Gastrocnemius medialis (tissue), 4 donors: ENCODE measurements around the gene TUBGCP3. TPM values are rescaled to one million over a fixed set of nuclear protein-coding genes. Genes with fewer than 3 reads are reported as not detected.
"Not testable (repeated sequence)": the region's sequence is repeated elsewhere in the genome, so short reads cannot be mapped to it uniquely, and the experiment has no call there.

Experiments used
- ATAC-seq, 2 donors: fragments of 150-250 bp; one replicate each; pipeline ENCODE4 v1.9.1; 2016
- DNase-seq, 2 donors: peaks; one replicate each; pipeline ENCODE4 v3.0.0-alpha.2; 2019
- H3K27ac ChIP-seq, 4 donors: fragments of 200-600 bp; sonication (generic); 1 replicate in 1 of 4; 2 replicates in 3 of 4; pipeline ENCODE4 v1.5.1; 2016 to 2018; ENCODE audit warnings: mild to moderate bottlenecking in 2 of 4, moderate library complexity in 1 of 4
- H3K27me3 ChIP-seq, 3 donors: fragments of 200-600 bp; sonication (generic) in 2 of 3; 1 replicate in 1 of 3; 2 replicates in 2 of 3; pipeline versions ENCODE4 v1.5.1 to v1.6.0; 2016 to 2019; ENCODE audit warnings: mild to moderate bottlenecking in 1 of 3, moderate library complexity in 1 of 3
- H3K36me3 ChIP-seq, 2 donors: fragments of 200-600 bp; sonication (generic) in 1 of 2; one replicate each; pipeline ENCODE4 v1.5.1; 2017 to 2018
- H3K4me1 ChIP-seq, 2 donors: fragments of 200-600 bp; sonication (generic) in 1 of 2; one replicate each; pipeline ENCODE4 v1.5.1; 2016 to 2017; ENCODE audit warnings: mild to moderate bottlenecking in 2 of 2
- H3K4me3 ChIP-seq, 4 donors: fragments of 200-600 bp; sonication (generic) in 3 of 4; 1 replicate in 1 of 4; 2 replicates in 3 of 4; pipeline ENCODE4 v1.5.1; 2016 to 2019; ENCODE audit warnings: mild to moderate bottlenecking in 2 of 4
- H3K9me3 ChIP-seq, 3 donors: fragments of 200-600 bp; sonication (generic) in 2 of 3; 1 replicate in 1 of 3; 2 replicates in 2 of 3; pipeline ENCODE4 v1.5.1; 2016 to 2019
- POLR2A ChIP-seq, 2 donors: fragments of 450-650 bp; IDR thresholded peaks; one replicate each; pipeline ENCODE4 v1.6.1; 2017; ENCODE audit warnings: antibody characterized with exemption in 2 of 2, mild to moderate bottlenecking in 2 of 2, moderate library complexity in 2 of 2
- in situ Hi-C, 4 donors: fragments of 200-750 bp; cut with MboI; loops; one replicate each; pipeline versions ENCODE4 v1.15.0 to v1.8.0; 2017; ENCODE audit warnings: low sequenced_read_pairs in 4 of 4
- intact Hi-C: fragments of 100-400 bp; cut with DNase I; formaldehyde crosslinking; loops from one replicate; pipeline ENCODE4 v1.15.1; 2023; ENCODE audit warnings: low total_unique reads
- total RNA-seq, 4 donors: library from RNA; depleted of rRNA; stranded (reverse); fragments of >200 nt; gene quantifications; one replicate each; pipeline versions ENCODE4 v1.1.0 to v1.2.3, GENCODE V29; 2016
- TF ChIP-seq, protein P1 (sequence below), 5 experiments: fragments of 450-650 bp in 3 of 5; fragments of 200-600 bp in 2 of 5; sonication (generic) in 2 of 5; IDR thresholded peaks in 4 of 5; conservative IDR thresholded peaks in 1 of 5; 1 replicate in 4 of 5; 2 replicates in 1 of 5; pipeline ENCODE4 v1.5.1; 2016 to 2019; ENCODE audit warnings: antibody characterized with exemption in 5 of 5, mild to moderate bottlenecking in 3 of 5, moderate library complexity in 3 of 5

Gene TUBGCP3
- total RNA-seq, 4 donors from 2014 or later: 10.0 to 14.3 (median 11.0) TPM

DNA sequence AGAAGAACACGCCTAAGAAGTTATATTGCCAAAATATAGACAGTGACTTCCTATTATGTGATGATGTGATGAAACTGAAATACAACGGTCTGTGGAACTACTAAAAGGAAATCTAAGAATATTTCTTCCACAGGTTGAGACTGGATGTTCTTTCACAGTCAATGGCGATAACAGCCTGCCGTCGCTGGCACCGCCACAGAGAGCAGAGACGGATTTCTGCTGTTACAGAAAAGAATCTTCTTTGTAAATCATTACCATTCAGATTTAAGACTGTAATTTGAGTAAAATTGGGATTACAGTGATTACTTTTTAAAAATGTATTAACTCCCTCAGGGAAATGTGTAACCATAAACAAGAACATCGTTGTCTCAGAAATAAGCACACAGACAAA is 100.8 kb downstream of the TUBGCP3 start:
- peaks cover 0 to 30% of the 10 kb centered on the region in 2 donors for H3K36me3 ChIP-seq
- intact Hi-C loops: no loop called here
- ATAC-seq (no peak), DNase-seq (no peak)
- no peaks in the 10 kb centered on the region for H3K9me3 ChIP-seq
- H3K27ac ChIP-seq: no peak overlapping the region
- in situ Hi-C loops: no loop called here
- no peak overlapping the region for H3K4me3 ChIP-seq
- TF ChIP-seq POLR2A (IDR thresholded peaks at IDR 0.05): no peak
- TF ChIP-seq, protein P1, sequence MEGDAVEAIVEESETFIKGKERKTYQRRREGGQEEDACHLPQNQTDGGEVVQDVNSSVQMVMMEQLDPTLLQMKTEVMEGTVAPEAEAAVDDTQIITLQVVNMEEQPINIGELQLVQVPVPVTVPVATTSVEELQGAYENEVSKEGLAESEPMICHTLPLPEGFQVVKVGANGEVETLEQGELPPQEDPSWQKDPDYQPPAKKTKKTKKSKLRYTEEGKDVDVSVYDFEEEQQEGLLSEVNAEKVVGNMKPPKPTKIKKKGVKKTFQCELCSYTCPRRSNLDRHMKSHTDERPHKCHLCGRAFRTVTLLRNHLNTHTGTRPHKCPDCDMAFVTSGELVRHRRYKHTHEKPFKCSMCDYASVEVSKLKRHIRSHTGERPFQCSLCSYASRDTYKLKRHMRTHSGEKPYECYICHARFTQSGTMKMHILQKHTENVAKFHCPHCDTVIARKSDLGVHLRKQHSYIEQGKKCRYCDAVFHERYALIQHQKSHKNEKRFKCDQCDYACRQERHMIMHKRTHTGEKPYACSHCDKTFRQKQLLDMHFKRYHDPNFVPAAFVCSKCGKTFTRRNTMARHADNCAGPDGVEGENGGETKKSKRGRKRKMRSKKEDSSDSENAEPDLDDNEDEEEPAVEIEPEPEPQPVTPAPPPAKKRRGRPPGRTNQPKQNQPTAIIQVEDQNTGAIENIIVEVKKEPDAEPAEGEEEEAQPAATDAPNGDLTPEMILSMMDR (IDR thresholded peaks at IDR 0.05 in 4 of 5, conservative IDR thresholded peaks at IDR 0.05 in 1 of 5): no peak
- H3K4me1 ChIP-seq: no peaks in the 10 kb centered on the region
- no peaks in the 10 kb centered on the region for H3K27me3 ChIP-seq

DNA sequence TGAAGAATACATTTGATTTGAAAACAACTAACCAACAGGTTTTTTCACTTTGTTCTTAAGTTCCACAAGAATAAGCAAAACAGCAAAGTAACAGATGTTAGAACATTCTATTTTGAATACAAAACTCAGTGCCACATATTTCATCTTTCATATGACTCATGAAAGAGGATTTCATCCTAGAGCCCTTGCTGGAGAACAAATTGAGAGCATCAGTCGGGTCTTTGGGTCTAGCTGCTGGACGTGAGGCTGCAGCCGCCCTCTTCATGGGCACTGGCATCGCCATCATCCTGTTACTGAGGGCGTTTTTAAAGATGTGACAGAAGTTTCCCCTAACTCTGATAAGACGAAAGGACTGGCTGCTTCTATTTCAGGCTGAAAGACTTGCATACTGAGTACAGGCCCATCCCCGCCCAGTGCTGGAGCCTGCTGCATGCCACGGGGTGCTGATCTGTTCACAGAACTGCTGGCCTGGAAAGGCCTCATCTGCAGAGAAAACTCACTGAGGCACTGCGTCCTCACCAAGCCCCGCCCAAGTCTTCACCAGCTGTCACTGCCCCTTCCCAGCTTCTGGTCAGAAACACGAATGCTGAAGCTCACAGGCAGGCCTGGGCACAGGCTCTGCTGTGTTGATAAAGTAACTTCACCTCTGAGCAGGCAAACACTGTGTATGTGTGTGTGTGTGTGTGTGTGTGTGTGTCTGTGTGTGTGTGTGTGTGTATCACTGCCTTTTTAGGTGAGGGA is 101.4 kb downstream of the TUBGCP3 start:
- no peak for DNase-seq
- Histone ChIP-seq H3K27me3 (no peaks in the 10 kb centered on the region), H3K27ac (no peak overlapping the region), H3K9me3 (no peaks in the 10 kb centered on the region), H3K36me3 (peaks cover 0 to 30% of the 10 kb centered on the region in 2 donors), H3K4me1 (no peaks in the 10 kb centered on the region), H3K4me3 (no peak overlapping the region)
- intact Hi-C loops: no loop called here
- no peak for ATAC-seq
- in situ Hi-C loops: no loop called here
- no peak for TF ChIP-seq POLR2A (IDR thresholded peaks at IDR 0.05)
- TF ChIP-seq, protein P1 (IDR thresholded peaks at IDR 0.05 in 4 of 5, conservative IDR thresholded peaks at IDR 0.05 in 1 of 5): no peak

DNA sequence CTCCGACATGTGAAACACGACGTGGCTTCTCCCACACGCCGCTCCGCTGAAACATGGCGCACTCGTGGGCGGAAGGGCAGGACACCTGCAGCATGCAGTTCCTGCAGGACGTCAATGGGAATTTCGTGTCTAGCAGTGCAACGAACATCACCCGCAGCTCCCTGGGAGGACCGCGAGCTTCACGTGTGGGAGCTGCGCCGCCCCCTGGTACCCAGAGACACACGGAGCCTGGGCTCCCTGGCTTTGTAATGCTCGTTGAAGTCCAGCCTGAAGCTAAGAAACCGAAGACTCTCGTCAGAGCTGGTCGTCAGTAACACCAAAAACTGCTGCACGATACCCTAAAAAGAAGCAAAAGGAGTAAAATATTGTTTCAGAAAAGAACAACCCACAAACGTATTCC is 102.1 kb downstream of the TUBGCP3 start:
- H3K27ac ChIP-seq, in situ Hi-C loops, DNase-seq, H3K4me1 ChIP-seq, ATAC-seq, H3K4me3 ChIP-seq, intact Hi-C loops, H3K27me3 ChIP-seq, H3K9me3 ChIP-seq: not testable (repeated sequence)
- H3K36me3 ChIP-seq: peaks cover 0 to 30% of the 10 kb centered on the region in 2 donors

DNA sequence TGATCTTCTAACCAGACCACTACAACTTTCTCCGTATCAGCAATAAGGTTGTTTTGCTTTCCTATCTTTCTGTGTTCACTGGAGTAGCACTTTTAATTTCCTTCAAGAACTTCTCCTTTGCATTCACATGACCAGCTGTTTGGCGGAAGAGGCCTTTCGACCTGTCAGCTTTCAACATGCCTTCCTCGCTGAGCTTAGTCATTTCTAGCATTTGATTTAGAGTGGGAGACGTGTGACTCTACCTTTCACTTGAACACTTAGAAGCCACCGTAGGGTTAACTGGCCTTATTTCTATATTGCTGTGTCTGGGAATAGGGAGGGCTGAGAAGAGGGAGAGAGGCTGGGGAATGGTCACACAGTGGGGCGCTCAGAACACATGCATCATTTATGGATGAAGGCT is 104.7 kb downstream of the TUBGCP3 start:
- intact Hi-C loops (no loop called here), in situ Hi-C loops (no loop called here)
- no peak overlapping the region for H3K4me3 ChIP-seq
- no peak overlapping the region for H3K27ac ChIP-seq
- H3K9me3 ChIP-seq: peaks cover 0 to 7% (median 0%) of the 10 kb centered on the region in 3 donors
- DNase-seq (no peak), ATAC-seq (no peak)
- H3K36me3 ChIP-seq: peaks cover 0 to 24% of the 10 kb centered on the region in 2 donors
- TF ChIP-seq POLR2A (IDR thresholded peaks at IDR 0.05): no peak
- TF ChIP-seq, protein P1 (IDR thresholded peaks at IDR 0.05 in 4 of 5, conservative IDR thresholded peaks at IDR 0.05 in 1 of 5): no peak
- H3K27me3 ChIP-seq: no peaks in the 10 kb centered on the region
- no peaks in the 10 kb centered on the region for H3K4me1 ChIP-seq

DNA sequence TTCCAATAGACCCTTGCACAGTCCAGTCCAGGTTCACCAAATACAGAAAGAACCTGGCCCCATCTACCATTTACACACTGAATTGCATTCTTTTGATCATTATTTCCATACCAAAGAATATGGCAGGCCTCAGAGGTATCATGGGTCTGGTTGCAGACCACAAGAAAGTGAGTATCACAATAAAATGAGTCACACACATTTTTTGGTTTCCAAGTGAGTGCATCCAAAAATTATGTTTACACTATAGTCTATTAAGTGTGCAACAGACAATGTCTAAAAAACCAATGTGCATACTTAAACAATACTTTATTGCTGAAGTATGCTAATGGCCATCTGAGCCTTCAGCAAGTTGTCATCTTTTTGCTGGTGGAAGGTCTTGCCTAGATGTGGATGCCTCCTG is 106.5 kb downstream of the TUBGCP3 start:
- Histone ChIP-seq H3K9me3 (peaks cover 0 to 7% (median 0%) of the 10 kb centered on the region in 3 donors), H3K27ac (no peak overlapping the region), H3K4me1 (no peaks in the 10 kb centered on the region), H3K27me3 (no peaks in the 10 kb centered on the region), H3K36me3 (peaks cover 0 to 22% of the 10 kb centered on the region in 2 donors), H3K4me3 (no peak overlapping the region)
- in situ Hi-C loops: no loop called here
- intact Hi-C loops: no loop called here
- TF ChIP-seq POLR2A (IDR thresholded peaks at IDR 0.05): no peak
- TF ChIP-seq, protein P1 (IDR thresholded peaks at IDR 0.05 in 4 of 5, conservative IDR thresholded peaks at IDR 0.05 in 1 of 5): no peak
- DNase-seq: no peak
- ATAC-seq: no peak
